OCI-LY3 (cell line): ENCODE results near the gene TAPBPL.

Source experiments
- EZH2phosphoT487 ChIP-seq: fragments of 200-600 bp; shearing (Covaris generic); IDR thresholded peaks from 2 replicates; pipeline ENCODE4 v1.6.1; 2018; ENCODE audit warnings: antibody characterized with exemption, mixed run types, low read depth
- TF ChIP-seq, protein P1 (sequence below): fragments of 200-600, 300-600 bp; sonication (generic); IDR thresholded peaks from 2 replicates; pipeline ENCODE4 v1.5.1; 2014; ENCODE audit warnings: antibody characterized with exemption, low read length, low read depth

DNA sequence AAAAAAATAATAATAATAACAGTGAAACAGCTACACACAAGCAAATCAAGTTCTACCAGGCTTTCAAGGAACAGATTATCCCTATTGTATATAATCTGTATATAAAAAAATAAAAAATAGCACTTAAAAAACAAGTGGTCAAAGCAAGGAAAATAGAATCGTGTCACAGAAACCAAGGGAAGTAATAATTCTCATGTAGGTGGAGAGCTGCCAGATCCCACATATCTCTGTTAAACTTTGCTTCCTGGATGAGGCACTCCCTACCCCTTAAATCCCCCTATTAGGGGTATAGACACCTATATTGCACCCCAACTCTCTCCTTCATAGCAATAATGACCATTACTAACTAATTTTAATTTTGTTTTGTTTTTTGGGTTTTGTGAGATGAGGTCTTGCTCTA, 11.5 kb upstream of the TAPBPL start:
- TF ChIP-seq, protein P1, sequence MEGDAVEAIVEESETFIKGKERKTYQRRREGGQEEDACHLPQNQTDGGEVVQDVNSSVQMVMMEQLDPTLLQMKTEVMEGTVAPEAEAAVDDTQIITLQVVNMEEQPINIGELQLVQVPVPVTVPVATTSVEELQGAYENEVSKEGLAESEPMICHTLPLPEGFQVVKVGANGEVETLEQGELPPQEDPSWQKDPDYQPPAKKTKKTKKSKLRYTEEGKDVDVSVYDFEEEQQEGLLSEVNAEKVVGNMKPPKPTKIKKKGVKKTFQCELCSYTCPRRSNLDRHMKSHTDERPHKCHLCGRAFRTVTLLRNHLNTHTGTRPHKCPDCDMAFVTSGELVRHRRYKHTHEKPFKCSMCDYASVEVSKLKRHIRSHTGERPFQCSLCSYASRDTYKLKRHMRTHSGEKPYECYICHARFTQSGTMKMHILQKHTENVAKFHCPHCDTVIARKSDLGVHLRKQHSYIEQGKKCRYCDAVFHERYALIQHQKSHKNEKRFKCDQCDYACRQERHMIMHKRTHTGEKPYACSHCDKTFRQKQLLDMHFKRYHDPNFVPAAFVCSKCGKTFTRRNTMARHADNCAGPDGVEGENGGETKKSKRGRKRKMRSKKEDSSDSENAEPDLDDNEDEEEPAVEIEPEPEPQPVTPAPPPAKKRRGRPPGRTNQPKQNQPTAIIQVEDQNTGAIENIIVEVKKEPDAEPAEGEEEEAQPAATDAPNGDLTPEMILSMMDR = no peak
- no peak for TF ChIP-seq EZH2phosphoT487
